GM12892 (cell line): ENCODE data around the gene MMP14.

Experiments
- POLR2A ChIP-seq: IDR thresholded peaks from 2 replicates; pipeline ENCODE4 v1.6.1; 2011; ENCODE audit warnings: low read depth, low read length, control low read depth
- TAF1 ChIP-seq: IDR thresholded peaks from 2 replicates; pipeline ENCODE4 v1.6.1; 2011; ENCODE audit warnings: low read depth, mild to moderate bottlenecking, control low read depth, low read length, borderline replicate concordance

DNA sequence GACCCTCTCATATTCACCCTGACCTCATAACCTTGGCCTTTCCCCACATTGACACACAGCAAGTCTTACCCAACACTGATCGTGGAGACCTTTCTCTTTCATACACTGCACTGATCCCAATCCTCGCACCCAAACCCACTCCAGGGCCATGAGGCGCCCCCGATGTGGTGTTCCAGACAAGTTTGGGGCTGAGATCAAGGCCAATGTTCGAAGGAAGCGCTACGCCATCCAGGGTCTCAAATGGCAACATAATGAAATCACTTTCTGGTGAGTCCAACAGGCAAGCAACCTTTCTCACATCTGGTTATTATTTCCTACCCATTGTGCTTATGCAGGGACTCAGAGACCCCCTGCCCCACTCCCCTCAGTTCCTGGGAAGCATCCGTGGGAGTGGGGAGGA is 5.4 kb downstream of the MMP14 start:
- TF ChIP-seq TAF1 (no peak), POLR2A (no peak)
